HepG2 (cell line): ENCODE data around the gene ATP9A. TPM values are rescaled to one million over a fixed set of nuclear protein-coding genes. Genes with fewer than 3 reads are reported as not detected.
A peak's percentile ranks its signal among the peaks of the same experiment; 100 is the strongest.

Experiments
- ATF4 ChIP-seq, 2 experiments: fragments of 450-650 bp in 1 of 2; sonication (generic) in 1 of 2; formaldehyde crosslinking; IDR thresholded peaks; 2 replicates each; pipeline versions ENCODE4 v1.5.0 to v1.8.0; 2020 to 2022; ENCODE audit warnings: mild to moderate bottlenecking in 1 of 2, missing genetic modification reagents in 1 of 2
- ATF7 ChIP-seq, 2 experiments: fragments of 450-650 bp in 1 of 2; sonication (generic) in 1 of 2; formaldehyde crosslinking in 1 of 2; IDR thresholded peaks; 2 replicates each; pipeline versions ENCODE4 v1.4.0 to v1.6.1; 2016 to 2020; ENCODE audit warnings: antibody characterized with exemption in 1 of 2, mild to moderate bottlenecking in 1 of 2, missing genetic modification reagents in 1 of 2
- ERF ChIP-seq: IDR thresholded peaks from 2 replicates; pipeline ENCODE4 v1.6.1; 2018; ENCODE audit warnings: missing biosample characterization, missing genetic modification reagents
- GTF3A ChIP-seq: sonication (generic); formaldehyde crosslinking; conservative IDR thresholded peaks from 2 replicates; pipeline ENCODE4 v1.4.0; 2020; ENCODE audit warnings: mild to moderate bottlenecking, missing genetic modification reagents
- HDAC2 ChIP-seq: sonication (generic); formaldehyde crosslinking; IDR thresholded peaks from 2 replicates; pipeline ENCODE4 v1.4.0; 2020; ENCODE audit warnings: missing genetic modification reagents
- HNF1B ChIP-seq: sonication (generic); formaldehyde crosslinking; IDR thresholded peaks from 2 replicates; pipeline ENCODE4 v1.5.1; 2020; ENCODE audit warnings: mild to moderate bottlenecking, moderate library complexity, missing genetic modification reagents
- MLX ChIP-seq: IDR thresholded peaks from 2 replicates; pipeline ENCODE4 v1.6.1; 2016
- PHF8 ChIP-seq: sonication (generic); formaldehyde crosslinking; IDR thresholded peaks from 2 replicates; pipeline ENCODE4 v1.5.0; 2020; ENCODE audit warnings: missing genetic modification reagents
- POGZ ChIP-seq: sonication (generic); formaldehyde crosslinking; IDR thresholded peaks from 2 replicates; pipeline ENCODE4 v1.4.0; 2020; ENCODE audit warnings: mild to moderate bottlenecking, missing genetic modification reagents
- PRDM15 ChIP-seq: sonication (generic); formaldehyde crosslinking; IDR thresholded peaks from 2 replicates; pipeline ENCODE4 v1.4.0; 2020; ENCODE audit warnings: missing genetic modification reagents
- RFX5 ChIP-seq: IDR thresholded peaks from 2 replicates; pipeline ENCODE4 v1.6.1; 2011; ENCODE audit warnings: low read depth, low read length, improper control_type of control experiment
- SOX5 ChIP-seq: IDR thresholded peaks from 2 replicates; pipeline ENCODE4 v1.6.1; 2016; ENCODE audit warnings: borderline replicate concordance
- ZBTB7A ChIP-seq: sonication (generic); formaldehyde crosslinking; IDR thresholded peaks from 2 replicates; pipeline ENCODE4 v1.8.0; 2022; ENCODE audit warnings: mild to moderate bottlenecking, missing genetic modification reagents
- ZFP36L2 ChIP-seq: sonication (generic); formaldehyde crosslinking; IDR thresholded peaks from 2 replicates; pipeline ENCODE4 v1.4.0; 2020; ENCODE audit warnings: missing genetic modification reagents
- ZNF292 ChIP-seq: sonication (generic); formaldehyde crosslinking; IDR thresholded peaks from 2 replicates; pipeline ENCODE4 v1.8.1; 2022; ENCODE audit warnings: mild to moderate bottlenecking, low read depth, missing genetic modification reagents, borderline replicate concordance
- ZNF460 ChIP-seq: sonication (generic); formaldehyde crosslinking; IDR thresholded peaks from 2 replicates; pipeline ENCODE4 v1.5.1; 2020; ENCODE audit warnings: missing genetic modification reagents, mild to moderate bottlenecking, borderline replicate concordance
- ZNF558 ChIP-seq: sonication (generic); formaldehyde crosslinking; IDR thresholded peaks from 2 replicates; pipeline ENCODE4 v1.9.0; 2022; ENCODE audit warnings: mild to moderate bottlenecking, missing genetic modification reagents, borderline replicate concordance
- ZNF564 ChIP-seq: sonication (generic); formaldehyde crosslinking; IDR thresholded peaks from 2 replicates; pipeline ENCODE4 v1.8.1; 2023; ENCODE audit warnings: mild to moderate bottlenecking, missing genetic modification reagents
- ZNF576 ChIP-seq: sonication (generic); formaldehyde crosslinking; IDR thresholded peaks from 2 replicates; pipeline ENCODE4 v1.4.0; 2020; ENCODE audit warnings: mild to moderate bottlenecking, missing genetic modification reagents
- ZNF770 ChIP-seq: sonication (generic); formaldehyde crosslinking; IDR thresholded peaks from 2 replicates; pipeline ENCODE4 v1.5.0; 2020; ENCODE audit warnings: mild to moderate bottlenecking, missing genetic modification reagents
- ZNF788 ChIP-seq: sonication (generic); formaldehyde crosslinking; IDR thresholded peaks from 2 replicates; pipeline ENCODE4 v1.5.0; 2020; ENCODE audit warnings: mild to moderate bottlenecking, missing genetic modification reagents, borderline replicate concordance
- polyA plus RNA-seq, 8 experiments: library from polyadenylated mRNA; depleted of rRNA in 3 of 8; stranded (reverse) in 7 of 8; unstranded in 1 of 8; fragments of >200 nt; fragmentation: Illumina TruSeq in 4 of 8; extraction: Trizol in 4 of 8; gene quantifications; 2 replicates each; pipeline versions ENCODE4 v1.2.1 to v1.2.3, GENCODE V29; 2011 to 2016; ENCODE audit warnings: low read depth in 4 of 8, missing spikeins in 1 of 8, mixed read lengths in 1 of 8; ENCODE audit not compliant: insufficient read depth in 1 of 8
- total RNA-seq, 5 experiments: library from RNA; depleted of rRNA; stranded (reverse); fragments of >200 nt; fragmentation: Illumina TruSeq; extraction: Trizol; gene quantifications; 2 replicates each; pipeline ENCODE4 v1.2.3, GENCODE V29; 2016; ENCODE audit warnings: low read depth in 1 of 5

ATP9A gene
- total and polyA plus RNA-seq, 2 of the 13 experiments (the other 11 are each of a cell fraction or from before 2014, with no cell fraction given) = 11.8 to 18.5 TPM

- TF ChIP-seq ZNF558 (CRISPR knock-in tag) = no peak
- peak; percentile 63 for TF ChIP-seq POGZ (CRISPR knock-in tag)
- TF ChIP-seq SOX5 (CRISPR knock-in tag) = peak; percentile 53; the same call in 1 of the 2 replicates
- peak; percentile 99 for TF ChIP-seq ZNF770 (CRISPR knock-in tag)
- TF ChIP-seq GTF3A = no peak
- TF ChIP-seq HDAC2 = peak; percentile 16; the same call in 1 of the 2 replicates
- TF ChIP-seq ZNF292 = peak; percentile 75
- TF ChIP-seq ZBTB7A (CRISPR knock-in tag) = peak; percentile 34; the same call in 1 of the 2 replicates
- TF ChIP-seq ATF4 (CRISPR knock-in tag; IDR thresholded peaks at IDR 0.05) = no peak
- no peak for TF ChIP-seq ZNF788 (CRISPR knock-in tag)
- TF ChIP-seq ZNF460 (CRISPR knock-in tag) = peak; percentile 87
- no peak for TF ChIP-seq ZFP36L2 (CRISPR knock-in tag)
- no peak for TF ChIP-seq ZNF564 (CRISPR knock-in tag)
- no peak for TF ChIP-seq MLX (CRISPR knock-in tag)
- no peak for TF ChIP-seq RFX5
- TF ChIP-seq ZNF576 (CRISPR knock-in tag) = no peak
- TF ChIP-seq ATF7 (IDR thresholded peaks at IDR 0.05) = no peak
- TF ChIP-seq ATF7 (CRISPR knock-in tag; IDR thresholded peaks at IDR 0.05) = peak; percentile 31; the same call in 1 of the 2 replicates
- TF ChIP-seq PHF8 (CRISPR knock-in tag) = no peak
- no peak for TF ChIP-seq ERF (CRISPR knock-in tag)
- TF ChIP-seq PRDM15 (CRISPR knock-in tag) = no peak
- peak; percentile 56; the same call in 1 of the 2 replicates for TF ChIP-seq HNF1B (CRISPR knock-in tag)
Measured at GRCh38 chr20:51739722-51740249, 28.4 kb downstream of the ATP9A start (continued).
